GM19025 (cell line): ENCODE data around the gene MMP20.

Source experiments
- ATAC-seq: cut with Tn5 transposase; IDR thresholded peaks from one replicate; pipeline ENCODE4 v1.9.1; 2021; ENCODE audit warnings: mild to moderate bottlenecking, low read depth, moderate library complexity; ENCODE audit not compliant: unreplicated experiment

Gene MMP20

GRCh38 chr11:102623998-102624397 is 1.1 kb downstream of the MMP20 start:
- no peak for ATAC-seq

DNA sequence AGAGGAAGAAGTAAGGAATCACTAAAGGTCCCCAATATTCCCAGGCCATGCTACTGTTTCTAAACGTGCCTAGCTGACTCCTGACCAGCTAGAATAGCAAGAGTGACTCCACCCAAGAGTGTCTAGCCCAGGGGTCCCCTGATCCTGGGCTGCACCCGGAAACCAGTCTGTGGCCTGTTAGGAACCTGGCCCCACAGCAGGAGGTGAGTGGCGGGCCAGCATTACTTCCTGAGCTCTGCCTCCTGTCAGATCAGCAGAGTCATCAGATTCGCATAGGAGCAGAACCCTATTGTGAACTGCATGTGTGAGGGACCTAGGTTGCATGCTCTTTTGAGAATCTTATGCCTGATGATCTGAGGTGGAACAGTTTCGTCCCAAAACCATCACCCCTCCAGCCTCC is 2.0 kb downstream of the MMP20 start:
- ATAC-seq = no peak

- ATAC-seq = no peak
Observed at GRCh38 chr11:102622258-102622657, 2.9 kb downstream of the MMP20 start.

DNA sequence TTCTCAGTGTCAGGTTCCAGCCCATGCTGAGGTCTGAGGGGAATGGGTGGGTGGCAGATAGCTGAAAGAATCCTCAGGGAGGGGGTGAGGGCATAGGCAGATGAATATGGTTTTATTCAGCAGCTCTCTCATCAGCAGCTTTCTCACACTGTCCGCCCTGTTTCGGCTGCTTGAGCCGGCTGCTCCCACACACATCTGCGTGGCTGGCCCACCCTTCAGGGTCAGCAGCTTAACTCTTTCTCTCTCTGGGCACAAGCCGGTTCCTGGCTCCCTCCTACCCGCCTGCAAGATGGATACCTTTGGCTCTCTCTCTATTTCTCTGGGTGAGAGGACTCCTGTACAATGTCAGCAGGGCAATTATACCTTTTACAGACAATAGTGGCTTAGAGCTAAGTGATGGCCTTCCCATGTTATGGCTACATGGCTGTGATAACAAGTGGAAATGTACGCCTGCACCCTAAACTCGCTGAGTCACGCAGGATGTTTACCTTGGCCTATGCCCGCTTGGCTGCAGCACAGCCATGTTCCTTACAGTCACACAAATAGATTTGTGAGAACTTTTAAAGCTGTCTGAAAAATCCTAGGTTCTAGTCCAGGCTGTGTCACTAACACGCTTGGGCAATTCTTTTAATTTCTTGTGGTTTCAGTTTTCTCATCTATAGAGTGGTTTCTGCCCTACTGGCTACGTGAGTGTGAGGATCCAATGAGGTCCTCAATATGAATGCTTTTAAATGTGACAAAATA is 4.1 kb downstream of the MMP20 start:
- no peak for ATAC-seq

DNA sequence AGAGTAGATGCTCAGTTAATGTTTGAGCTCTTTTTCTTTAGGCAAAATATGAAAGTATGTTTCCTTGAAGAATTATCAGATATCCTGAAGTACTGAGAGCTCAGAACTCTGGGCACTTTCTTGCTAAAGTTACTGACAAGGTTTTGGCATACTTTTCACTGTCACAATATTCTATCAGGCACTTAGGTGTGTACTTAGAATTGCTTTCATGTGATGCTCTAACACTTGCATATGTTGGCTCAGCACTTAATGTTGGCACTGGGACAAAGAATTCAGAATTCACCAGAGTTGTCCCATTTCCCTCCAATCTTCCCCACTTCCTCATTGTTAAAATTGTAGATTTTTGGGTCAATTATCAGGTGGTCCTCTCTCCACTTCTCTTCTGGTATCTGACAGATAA is 5.0 kb downstream of the MMP20 start:
- ATAC-seq = no peak

DNA sequence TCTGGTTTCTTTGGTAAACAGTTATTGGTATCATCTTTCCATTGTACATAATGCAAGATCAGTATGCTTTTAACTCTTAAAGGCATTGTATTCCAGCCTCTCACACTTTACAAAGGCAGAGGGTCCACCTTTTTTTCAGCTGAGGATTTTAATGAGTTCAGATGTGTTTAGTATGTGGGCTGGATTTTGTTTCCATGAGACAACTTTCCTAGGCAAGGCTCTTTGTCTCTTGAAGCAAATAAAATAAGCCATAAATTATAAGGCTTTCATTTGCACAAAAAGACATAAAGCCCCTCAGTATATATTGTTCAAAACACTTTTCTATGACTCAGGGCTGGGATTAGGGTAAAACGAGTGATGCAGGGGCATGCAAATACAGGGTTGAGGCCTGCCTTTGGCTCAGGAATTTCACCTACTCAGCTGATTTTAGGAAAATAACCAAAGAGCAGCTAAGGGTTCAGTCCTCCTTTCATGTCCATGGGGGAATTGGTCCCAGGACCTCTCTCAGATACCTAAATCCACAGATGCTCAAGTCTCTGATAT is 7.6 kb downstream of the MMP20 start:
- no peak for ATAC-seq

- no peak for ATAC-seq
Observed at GRCh38 chr11:102615894-102616432, 9.2 kb downstream of the MMP20 start.

- ATAC-seq = no peak
Observed at GRCh38 chr11:102615077-102615893, 9.8 kb downstream of the MMP20 start.

GRCh38 chr11:102614485-102614884 is 10.6 kb downstream of the MMP20 start:
- ATAC-seq = no peak

DNA sequence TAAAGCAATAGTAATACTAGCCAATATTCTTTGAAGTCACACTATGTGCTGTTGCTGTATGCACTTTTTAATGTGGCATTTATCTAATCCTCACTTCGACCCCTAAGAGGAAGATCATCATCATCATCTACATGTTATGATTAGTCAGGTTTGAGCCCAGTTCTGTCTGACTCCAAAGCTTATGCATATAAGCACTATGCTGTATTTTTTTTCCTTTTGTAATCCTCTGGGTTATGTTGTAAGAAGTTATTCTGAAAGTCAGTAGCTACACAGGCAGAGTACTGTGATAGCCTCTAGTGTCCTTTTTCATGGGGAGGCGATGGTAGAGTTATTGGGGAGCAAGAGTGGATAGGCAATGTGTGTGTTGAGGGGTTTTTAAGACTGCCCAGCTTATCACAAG is 11.1 kb downstream of the MMP20 start:
- ATAC-seq = no peak

GRCh38 chr11:102613450-102613849 is 11.7 kb downstream of the MMP20 start:
- no peak for ATAC-seq

- ATAC-seq = no peak
Observed at GRCh38 chr11:102611291-102611690, 13.8 kb downstream of the MMP20 start.

DNA sequence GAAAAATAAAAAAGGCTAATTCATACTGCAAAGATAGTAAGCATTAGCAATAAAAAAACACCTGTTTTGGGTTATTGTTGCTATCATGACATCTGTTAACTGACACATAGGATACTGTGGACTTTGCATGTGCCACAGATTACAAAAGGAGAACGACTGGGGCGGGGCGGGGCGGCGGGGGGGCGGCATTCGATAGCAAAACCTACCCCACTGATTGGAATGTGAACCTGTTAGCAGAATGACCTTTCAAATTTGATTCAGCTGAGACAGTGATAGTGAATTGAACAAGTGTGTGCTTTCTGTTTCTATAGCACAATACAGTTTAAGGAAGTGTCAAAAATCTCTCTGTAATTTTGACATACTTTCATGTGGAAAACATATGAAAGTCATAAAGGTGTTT is 14.9 kb downstream of the MMP20 start:
- no peak for ATAC-seq

GRCh38 chr11:102608699-102609098 is 16.4 kb downstream of the MMP20 start:
- no peak for ATAC-seq

- ATAC-seq = no peak
Observed at GRCh38 chr11:102604875-102605274, 20.3 kb downstream of the MMP20 start.

GRCh38 chr11:102604011-102604410 is 21.1 kb downstream of the MMP20 start:
- ATAC-seq = no peak

- no peak for ATAC-seq
Observed at GRCh38 chr11:102603576-102603975, 21.6 kb downstream of the MMP20 start.

- no peak for ATAC-seq
Observed at GRCh38 chr11:102603091-102603490, 22.0 kb downstream of the MMP20 start.

DNA sequence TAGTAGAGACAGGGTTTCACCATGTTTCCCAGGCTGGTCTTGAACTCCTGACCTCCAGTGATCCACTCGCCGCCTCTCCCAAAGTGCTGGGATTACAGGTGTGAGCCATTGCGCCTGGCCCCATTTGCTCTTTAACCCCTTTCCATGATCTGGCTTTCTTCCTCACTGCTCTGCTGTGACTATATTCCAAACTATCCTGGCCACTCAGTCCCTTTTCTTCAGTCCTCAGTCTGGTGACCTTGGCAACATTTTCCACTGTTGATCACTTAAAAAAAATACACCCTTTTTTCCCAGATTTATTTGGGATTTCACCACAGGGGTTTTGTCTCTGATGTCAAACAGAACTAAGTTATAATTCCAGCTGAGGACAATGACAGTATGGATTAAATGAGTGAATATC is 24.5 kb downstream of the MMP20 start:
- no peak for ATAC-seq

DNA sequence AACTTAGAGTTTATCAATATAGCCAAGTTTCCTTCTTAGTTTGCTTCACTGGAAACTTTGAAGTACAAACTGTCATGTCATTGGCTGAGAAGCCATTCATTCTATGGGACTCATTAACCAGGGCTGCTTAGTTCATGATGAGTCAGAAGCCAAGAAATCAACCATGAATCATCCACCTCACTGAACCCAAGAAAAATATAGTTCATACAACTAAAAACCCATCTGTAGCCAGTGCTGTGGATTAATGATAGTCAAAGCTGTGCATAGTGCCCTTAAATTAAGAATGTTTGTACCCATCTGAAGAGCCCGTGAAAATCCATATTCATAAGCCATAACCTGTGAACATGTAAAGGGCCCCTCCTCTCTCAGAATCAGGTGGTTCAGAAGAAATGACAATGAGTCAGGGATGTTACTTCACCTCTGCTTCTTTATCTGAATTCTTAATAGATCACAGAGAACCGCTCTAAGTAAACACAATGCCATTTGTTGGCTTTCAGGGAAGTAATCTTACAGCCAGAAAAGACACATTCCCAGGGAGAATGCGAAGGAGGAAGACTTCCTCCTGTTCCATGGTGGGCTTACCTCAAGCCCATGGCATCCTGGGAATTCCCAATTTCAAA is 25.4 kb downstream of the MMP20 start:
- peak; percentile 89 for ATAC-seq

DNA sequence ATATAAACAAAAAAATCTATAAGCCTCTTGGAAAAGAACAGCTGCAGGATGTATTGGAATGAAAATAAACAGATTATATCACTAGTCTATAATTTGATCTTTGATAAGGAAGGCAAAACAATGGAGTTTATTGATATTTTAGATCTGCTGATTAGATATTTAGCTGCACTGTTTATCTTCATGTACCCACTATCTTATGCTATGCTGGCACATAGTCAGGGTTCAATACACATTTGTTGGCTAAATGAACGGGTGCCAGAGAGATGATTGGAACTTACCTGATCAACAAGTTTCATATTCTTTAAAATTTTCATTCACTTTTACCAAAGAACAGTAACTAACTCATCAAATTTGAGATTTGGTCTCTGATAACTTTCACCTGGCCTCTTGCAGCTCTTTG is 26.9 kb downstream of the MMP20 start:
- ATAC-seq = no peak
